Adrenal gland (tissue), 12 donors: Measurements from ENCODE around the gene ANK2. TPM values are rescaled to one million over a fixed set of nuclear protein-coding genes. Genes with fewer than 3 reads are reported as not detected.

Source experiments
- DNase-seq, 7 donors: peaks; one replicate each; pipeline ENCODE4 v3.0.0-alpha.2; 2019 to 2020
- H3K27ac ChIP-seq, 5 donors: fragments of 200-600 bp; sonication (generic) in 4 of 5; 1 replicate in 3 of 5; 2 replicates in 2 of 5; pipeline versions ENCODE4 v1.5.1 to v1.8.0; 2016 to 2020; ENCODE audit warnings: mild to moderate bottlenecking in 1 of 5
- H3K27me3 ChIP-seq: fragments of 200-600 bp; 2 replicates; pipeline ENCODE4 v1.8.0; 2021
- H3K36me3 ChIP-seq, 2 donors: fragments of 200-600 bp; replicated peaks in 1 of 2; 1 replicate in 1 of 2; 2 replicates in 1 of 2; pipeline versions ENCODE4 v1.5.1 to v1.8.0; 2018 to 2022
- H3K4me1 ChIP-seq, 2 donors: fragments of 200-600 bp; replicated peaks in 1 of 2; 1 replicate in 1 of 2; 2 replicates in 1 of 2; pipeline versions ENCODE4 v1.5.1 to v1.8.0; 2018 to 2021
- H3K4me3 ChIP-seq, 4 donors: fragments of 200-600 bp; sonication (generic) in 3 of 4; one replicate each; pipeline ENCODE4 v1.5.1; 2016 to 2018
- H3K9me3 ChIP-seq, 3 donors: fragments of 200-600 bp; sonication (generic) in 1 of 3; replicated peaks in 1 of 3; 1 replicate in 2 of 3; 2 replicates in 1 of 3; pipeline versions ENCODE4 v1.5.1 to v1.8.0; 2016 to 2021
- POLR2A ChIP-seq, 2 donors: fragments of 450-650 bp; IDR thresholded peaks; one replicate each; pipeline ENCODE4 v1.6.1; 2017; ENCODE audit warnings: antibody characterized with exemption in 2 of 2, mild to moderate bottlenecking in 2 of 2, moderate library complexity in 1 of 2
- WGBS, 4 donors: extraction: QIAGEN DNeasy Blood & Tissue Kit in 2 of 4; methylation state at CpG; one replicate each; pipeline versions ENCODE4 v1.1.5 to v1.1.7; 2013 to 2017; 5-methylcytosine and 5-hydroxymethylcytosine counted together
- intact Hi-C, 2 donors: fragments of 100-400 bp; cut with DNase I; formaldehyde crosslinking; loops; one replicate each; pipeline versions ENCODE4 v1.14.1 to v1.15.0; 2022 to 2023
- polyA plus RNA-seq, 3 donors: library from polyadenylated mRNA; stranded (reverse); fragments of 200-250 nt in 2 of 3; fragments of 350-450 nt in 1 of 3; fragmentation: Illumina TruSeq in 1 of 3; extraction: RNeasy Lipid Tissue Mini Kit (QIAGEN cat#74804) in 1 of 3; gene quantifications; one replicate each; pipeline ENCODE4 v1.2.3, GENCODE V29; 2013 to 2014
- total RNA-seq, 9 donors: library from RNA; depleted of rRNA in 4 of 9; stranded (reverse); fragments of >200 nt in 4 of 9; fragments of 120-200 nt in 1 of 9; fragmentation: NEBNext Ultra II Directional in 1 of 9; extraction: Animal tissue kit (Norgen Biotek cat#: 25700) in 1 of 9; gene quantifications; one replicate each; pipeline versions ENCODE4 v1.1.0 to v1.2.4, GENCODE V29; 2013 to 2023
- TF ChIP-seq, protein P1 (sequence below), 6 experiments: fragments of 450-650 bp in 4 of 6; fragments of 200-600 bp in 2 of 6; sonication (generic) in 1 of 6; IDR thresholded peaks; 1 replicate in 5 of 6; 2 replicates in 1 of 6; pipeline versions ENCODE4 v1.5.1 to v1.8.0; 2016 to 2021; ENCODE audit warnings: antibody characterized with exemption in 6 of 6, mild to moderate bottlenecking in 2 of 6, moderate library complexity in 1 of 6
- donor health status: healthy with polysubstance abuse.
- donor health status: Bipolar disorder and iron deficiency.
- donor health status: DM: yes; HTN: yes; CAD: no.
- donor health status: DM: no; HTN: no; CAD: no.
- donor health status: DM: no; HTN: no; CAD: no.
- donor health status: DM: yes; HTN: yes; CAD: no.

ANK2 gene
- total and polyA plus RNA-seq, 12 donors = 6.5 to 229 (median 56.1) TPM

DNA sequence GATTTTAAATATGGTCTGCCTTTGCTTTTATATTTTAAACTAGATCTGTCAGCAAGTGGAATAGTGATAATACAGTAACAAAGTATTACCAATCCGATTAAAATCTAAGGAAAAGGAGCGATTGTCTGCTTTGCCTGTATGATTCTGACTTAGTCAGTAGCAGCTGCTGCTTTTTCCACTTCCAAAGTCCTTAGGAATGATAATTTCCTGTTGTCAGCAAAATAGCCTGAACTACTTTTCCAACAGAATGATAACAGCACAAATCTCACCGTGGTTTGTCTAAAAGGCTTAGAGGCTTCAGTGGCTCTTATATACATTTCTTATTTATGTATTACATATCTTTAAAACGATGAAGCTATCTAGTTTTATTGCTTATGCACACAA, 290.0 kb downstream of the ANK2 start:
- intact Hi-C loops = no loop called here
- WGBS, 4 donors = 65 to 83% (median 69%) methylated on average over 4 of the region's 4 CpGs
- Histone ChIP-seq H3K4me3 (no peak overlapping the region), H3K27ac (no peak overlapping the region), H3K27me3 (no peaks in the 10 kb centered on the region), H3K36me3 (peaks cover 0 to 10% of the 10 kb centered on the region in 2 donors), H3K9me3 (no peaks in the 10 kb centered on the region), H3K4me1 (no peaks in the 10 kb centered on the region)
- DNase-seq = no peak
- no peak for TF ChIP-seq POLR2A (IDR thresholded peaks at IDR 0.05)
- TF ChIP-seq, protein P1, sequence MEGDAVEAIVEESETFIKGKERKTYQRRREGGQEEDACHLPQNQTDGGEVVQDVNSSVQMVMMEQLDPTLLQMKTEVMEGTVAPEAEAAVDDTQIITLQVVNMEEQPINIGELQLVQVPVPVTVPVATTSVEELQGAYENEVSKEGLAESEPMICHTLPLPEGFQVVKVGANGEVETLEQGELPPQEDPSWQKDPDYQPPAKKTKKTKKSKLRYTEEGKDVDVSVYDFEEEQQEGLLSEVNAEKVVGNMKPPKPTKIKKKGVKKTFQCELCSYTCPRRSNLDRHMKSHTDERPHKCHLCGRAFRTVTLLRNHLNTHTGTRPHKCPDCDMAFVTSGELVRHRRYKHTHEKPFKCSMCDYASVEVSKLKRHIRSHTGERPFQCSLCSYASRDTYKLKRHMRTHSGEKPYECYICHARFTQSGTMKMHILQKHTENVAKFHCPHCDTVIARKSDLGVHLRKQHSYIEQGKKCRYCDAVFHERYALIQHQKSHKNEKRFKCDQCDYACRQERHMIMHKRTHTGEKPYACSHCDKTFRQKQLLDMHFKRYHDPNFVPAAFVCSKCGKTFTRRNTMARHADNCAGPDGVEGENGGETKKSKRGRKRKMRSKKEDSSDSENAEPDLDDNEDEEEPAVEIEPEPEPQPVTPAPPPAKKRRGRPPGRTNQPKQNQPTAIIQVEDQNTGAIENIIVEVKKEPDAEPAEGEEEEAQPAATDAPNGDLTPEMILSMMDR (IDR thresholded peaks at IDR 0.05) = no peak

DNA sequence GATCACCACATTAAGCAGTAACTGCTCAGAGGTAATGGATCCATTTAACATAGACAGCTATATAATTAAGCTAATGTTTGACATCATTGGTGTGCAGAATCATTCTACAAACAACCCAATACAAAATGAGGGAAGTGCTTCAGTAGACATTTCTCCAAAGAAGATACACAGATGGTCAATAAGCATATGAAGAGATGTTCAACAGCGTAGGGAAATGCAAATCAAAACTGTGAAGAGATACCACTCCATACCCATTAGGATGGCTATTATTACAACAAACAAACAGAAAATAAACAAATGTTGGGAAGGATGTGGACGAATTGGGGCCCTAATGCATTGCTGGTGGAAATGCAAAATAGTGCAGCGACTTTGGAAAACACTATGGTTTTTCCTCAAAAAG, 294.6 kb downstream of the ANK2 start:
- no peak for TF ChIP-seq POLR2A (IDR thresholded peaks at IDR 0.05)
- TF ChIP-seq, protein P1 (IDR thresholded peaks at IDR 0.05) = no peak
- Histone ChIP-seq H3K9me3 (no peaks in the 10 kb centered on the region), H3K4me3 (no peak overlapping the region), H3K36me3 (peaks cover 0 to 20% of the 10 kb centered on the region in 2 donors), H3K4me1 (no peaks in the 10 kb centered on the region), H3K27ac (no peak overlapping the region), H3K27me3 (no peaks in the 10 kb centered on the region)
- DNase-seq = no peak
- intact Hi-C loops = no loop called here
- 82 to 97% (median 93%) methylated on average over 3 of the region's 3 CpGs for WGBS, 4 donors

DNA sequence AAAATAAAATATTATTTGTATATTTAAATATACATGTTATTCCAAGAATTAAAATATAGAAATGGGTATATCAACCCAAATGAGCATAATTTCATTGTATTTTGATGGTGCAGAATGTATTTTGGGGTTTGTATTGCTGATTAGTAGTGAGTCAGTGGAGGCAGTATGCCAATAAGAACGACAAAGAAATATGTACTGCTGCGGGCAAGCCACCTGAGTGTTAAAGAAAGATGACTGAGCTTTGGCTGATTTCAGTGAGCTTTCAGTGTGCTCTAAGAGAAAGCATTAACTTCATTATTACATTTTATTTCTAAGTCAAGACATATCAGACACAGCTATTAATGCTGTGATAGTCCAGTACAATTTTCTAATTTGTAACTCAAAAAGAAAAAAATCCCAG, 297.8 kb downstream of the ANK2 start:
- TF ChIP-seq, protein P1 (IDR thresholded peaks at IDR 0.05) = no peak
- no peak for TF ChIP-seq POLR2A (IDR thresholded peaks at IDR 0.05)
- H3K27ac ChIP-seq = no peak overlapping the region
- no peaks in the 10 kb centered on the region for H3K9me3 ChIP-seq
- H3K27me3 ChIP-seq = no peaks in the 10 kb centered on the region
- DNase-seq = no peak
- no peak overlapping the region for H3K4me3 ChIP-seq
- H3K36me3 ChIP-seq = peaks cover 0 to 12% of the 10 kb centered on the region in 2 donors
- intact Hi-C loops = no loop called here
- no peaks in the 10 kb centered on the region for H3K4me1 ChIP-seq
- 47 to 62% (median 51%) methylated on average over 2 of the region's 2 CpGs for WGBS, 4 donors

DNA sequence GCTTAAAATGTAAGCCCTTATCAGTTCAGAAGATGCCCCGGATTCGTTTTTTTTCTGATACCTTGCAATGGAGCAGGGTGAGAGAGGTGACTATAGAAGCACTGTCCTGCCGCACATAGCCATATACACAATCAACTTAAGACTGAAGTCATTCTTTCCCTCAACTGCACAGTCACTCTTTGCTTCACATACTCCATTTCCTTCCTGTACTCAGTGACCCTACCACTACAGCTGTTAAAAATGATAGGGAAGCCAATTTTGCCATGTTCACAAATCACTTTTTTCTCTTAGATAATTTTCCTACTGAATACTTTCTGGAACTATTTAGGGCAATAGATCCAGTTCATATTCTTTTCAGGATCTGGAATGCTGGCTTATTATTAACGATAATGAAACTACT, 300.0 kb downstream of the ANK2 start:
- intact Hi-C loops = no loop called here
- DNase-seq = no peak
- H3K4me1 ChIP-seq = no peaks in the 10 kb centered on the region
- no peaks in the 10 kb centered on the region for H3K27me3 ChIP-seq
- H3K36me3 ChIP-seq = peaks cover 0 to 11% of the 10 kb centered on the region in 2 donors
- no peak overlapping the region for H3K27ac ChIP-seq
- 72 to 83% (median 77%) methylated on average over 4 of the region's 4 CpGs for WGBS, 4 donors
- TF ChIP-seq POLR2A (IDR thresholded peaks at IDR 0.05) = no peak
- TF ChIP-seq, protein P1 (IDR thresholded peaks at IDR 0.05) = no peak
- no peaks in the 10 kb centered on the region for H3K9me3 ChIP-seq
- H3K4me3 ChIP-seq = no peak overlapping the region
